IMR-90 (cell line): ENCODE results near the gene LCN10. TPM values are rescaled to one million over a fixed set of nuclear protein-coding genes. Genes with fewer than 3 reads are reported as not detected.

Source experiments
- ATAC-seq: fragments of 200-7000 bp; cut with Tn5 transposase; 2 replicates; pipeline ENCODE4 v1.9.1; 2020; ENCODE audit warnings: low read depth, mild to moderate bottlenecking, moderate library complexity
- Bru-seq: library from RNA; stranded (reverse); fragments of 400-500 nt; gene quantifications from one replicate; lab custom pipeline; 2021; lab: Mats Ljungman, UMichigan
- BruChase-seq, 2 experiments: library from RNA; stranded (reverse); fragments of 400-500 nt; gene quantifications; one replicate each; lab custom pipeline; 2021; lab: Mats Ljungman, UMichigan
- BruUV-seq: library from RNA; stranded (reverse); fragments of 400-500 nt; replicated peaks from 2 replicates; lab custom pipeline; 2021; lab: Mats Ljungman, UMichigan
- CTCF ChIA-PET: fragments of 300-600 bp; formaldehyde crosslinking; extraction: SDS; loops from one replicate; lab custom pipeline; 2021; ENCODE audit warnings: antibody characterized with exemption; lab: Yijun Ruan, JAX
- POLR2A ChIA-PET: fragments of 300-600 bp; sonication (Branson Sonifier 250); formaldehyde crosslinking; loops from one replicate; lab custom pipeline; 2022; ENCODE audit warnings: antibody characterized with exemption; ENCODE audit not compliant: unreplicated experiment; lab: Charles Lee
- DNase-seq: peaks from one replicate; pipeline ENCODE4 v3.0.0; 2013
- H2AFZ ChIP-seq: replicated peaks from 2 replicates; pipeline ENCODE3; 2013; ENCODE audit warnings: low read length, mild to moderate bottlenecking; ENCODE audit not compliant: poor library complexity
- H2AK5ac ChIP-seq: 2 replicates; pipeline ENCODE4 v1.6.1; 2013; ENCODE audit warnings: low read depth, low read length, inconsistent platforms
- H2AK9ac ChIP-seq: replicated peaks from 2 replicates; pipeline ENCODE3; 2013; ENCODE audit warnings: mild to moderate bottlenecking, low read depth, low read length, moderate library complexity; ENCODE audit not compliant: poor library complexity
- H2BK120ac ChIP-seq: 2 replicates; pipeline ENCODE4 v1.6.1; 2013; ENCODE audit warnings: low read depth, low read length, inconsistent platforms
- H2BK15ac ChIP-seq: 3 replicates; pipeline ENCODE4 v1.6.1; 2013; ENCODE audit warnings: low read depth, low read length, inconsistent platforms
- H2BK20ac ChIP-seq: 2 replicates; pipeline ENCODE4 v1.6.1; 2013; ENCODE audit warnings: low read depth, mild to moderate bottlenecking, inconsistent platforms, low read length, moderate library complexity
- H2BK5ac ChIP-seq: 2 replicates; pipeline ENCODE4 v1.6.1; 2013; ENCODE audit warnings: mild to moderate bottlenecking, low read depth, low read length, inconsistent platforms; ENCODE audit not compliant: poor library complexity, severe bottlenecking
- H3K14ac ChIP-seq: replicated peaks from 2 replicates; pipeline ENCODE4 v1.6.1; 2013; ENCODE audit warnings: low read depth, low read length, inconsistent platforms
- H3K18ac ChIP-seq: 2 replicates; pipeline ENCODE4 v1.6.1; 2013; ENCODE audit warnings: low read depth, low read length, control low read depth
- H3K23ac ChIP-seq: 2 replicates; pipeline ENCODE4 v1.6.1; 2013; ENCODE audit warnings: low read depth, low read length, inconsistent platforms
- H3K27ac ChIP-seq: 2 replicates; pipeline ENCODE4 v1.5.1; 2013; ENCODE audit warnings: mild to moderate bottlenecking, control low read depth, low read length; ENCODE audit not compliant: insufficient read depth
- H3K27me3 ChIP-seq: 2 replicates; pipeline ENCODE4 v1.6.1; 2013; ENCODE audit warnings: low read length; ENCODE audit not compliant: control insufficient read depth, insufficient read depth
- H3K36me3 ChIP-seq: 2 replicates; pipeline ENCODE4 v1.6.1; 2013; ENCODE audit warnings: low read length, mixed read lengths; ENCODE audit not compliant: control insufficient read depth, insufficient read depth
- H3K4ac ChIP-seq: 2 replicates; pipeline ENCODE4 v1.6.1; 2013; ENCODE audit warnings: low read depth, low read length, inconsistent platforms
- H3K4me1 ChIP-seq: 2 replicates; pipeline ENCODE4 v1.6.1; 2013; ENCODE audit warnings: low read length, mixed read lengths; ENCODE audit not compliant: control insufficient read depth, insufficient read depth
- H3K4me2 ChIP-seq: 2 replicates; pipeline ENCODE4 v1.6.1; 2013; ENCODE audit warnings: low read depth, mild to moderate bottlenecking, control low read depth, low read length, moderate library complexity
- H3K4me3 ChIP-seq: 2 replicates; pipeline ENCODE4 v1.5.1; 2013; ENCODE audit warnings: low read depth, mild to moderate bottlenecking, control low read depth, low read length, moderate library complexity; ENCODE audit not compliant: insufficient read depth
- H3K56ac ChIP-seq: 2 replicates; pipeline ENCODE4 v1.6.1; 2013; ENCODE audit warnings: low read length, inconsistent platforms; ENCODE audit not compliant: insufficient read depth; ENCODE audit errors: extremely low read depth
- H3K79me1 ChIP-seq, 2 experiments: 2 replicates each; pipeline ENCODE4 v1.6.1; 2013; ENCODE audit warnings: low read length in 2 of 2, inconsistent platforms in 1 of 2, low read depth in 1 of 2
- H3K9ac ChIP-seq: 2 replicates; pipeline ENCODE4 v1.6.1; 2013; ENCODE audit warnings: low read depth, low read length, control low read depth
- H3K9me1 ChIP-seq: 2 replicates; pipeline ENCODE4 v1.6.1; 2013; ENCODE audit warnings: low read length, inconsistent platforms; ENCODE audit not compliant: insufficient read depth
- H3K9me3 ChIP-seq: 2 replicates; pipeline ENCODE4 v1.6.1; 2013; ENCODE audit warnings: low read length; ENCODE audit not compliant: control insufficient read depth, insufficient read depth
- H4K20me1 ChIP-seq: 2 replicates; pipeline ENCODE4 v1.6.1; 2013; ENCODE audit warnings: low read length, inconsistent platforms; ENCODE audit not compliant: insufficient read depth
- H4K5ac ChIP-seq: 2 replicates; pipeline ENCODE4 v1.6.1; 2013; ENCODE audit warnings: mild to moderate bottlenecking, low read depth, low read length, control low read depth
- H4K8ac ChIP-seq, 2 experiments: 2 replicates each; pipeline ENCODE4 v1.6.1; 2013; ENCODE audit warnings: low read depth in 2 of 2, low read length in 2 of 2, control low read depth in 1 of 2, inconsistent platforms in 1 of 2
- H4K91ac ChIP-seq: 2 replicates; pipeline ENCODE4 v1.6.1; 2013; ENCODE audit warnings: low read depth, low read length, inconsistent platforms; ENCODE audit not compliant: insufficient read depth
- BHLHE40 ChIP-seq: fragments of 150-350 bp; IDR thresholded peaks from 2 replicates; pipeline ENCODE4 v1.6.1; 2016; ENCODE audit warnings: mild to moderate bottlenecking, low read depth, low read length
- MAFK ChIP-seq: IDR thresholded peaks from 2 replicates; pipeline ENCODE4 v1.6.1; 2012; ENCODE audit warnings: low read depth, low read length, improper control_type of control experiment
- RAD21 ChIP-seq: IDR thresholded peaks from 2 replicates; pipeline ENCODE4 v1.6.1; 2012; ENCODE audit warnings: low read length, improper control_type of control experiment
- RFX5 ChIP-seq: IDR thresholded peaks from 2 replicates; pipeline ENCODE4 v1.8.0; 2012; ENCODE audit warnings: low read depth, mild to moderate bottlenecking, low read length, moderate library complexity
- SMC3 ChIP-seq: fragments of 150-350 bp; IDR thresholded peaks from 2 replicates; pipeline ENCODE4 v1.6.1; 2016; ENCODE audit warnings: low read depth, mild to moderate bottlenecking, antibody characterized with exemption, low read length, moderate library complexity
- WGBS, 2 experiments: methylation state at CpG; one replicate each; pipeline versions ENCODE4 v1.1.5 to v1.1.7; 2013; ENCODE audit warnings: missing lambda C conversion rate in 2 of 2; ENCODE audit not compliant: insufficient read length in 1 of 2; ENCODE audit errors: extremely low coverage in 2 of 2; 5-methylcytosine and 5-hydroxymethylcytosine counted together
- dilution Hi-C: fragments of 300-500 bp; cut with HindIII; formaldehyde crosslinking; loops from one replicate; pipeline ENCODE4 v1.14.3; 2018; ENCODE audit warnings: low sequenced_read_pairs; ENCODE audit not compliant: unreplicated experiment
- in situ Hi-C: fragments of 300-500 bp; cut with MboI; formaldehyde crosslinking; loops from 3 replicates; pipeline ENCODE4 v1.14.3; 2019; ENCODE audit warnings: low sequenced_read_pairs, inconsistent platforms, mixed read lengths
- intact Hi-C: fragments of 100-400 bp; cut with micrococcal nuclease; formaldehyde crosslinking; loops from 2 replicates; pipeline ENCODE4 v1.10.0; 2022
- long read RNA-seq: library from polyadenylated mRNA; unstranded; transcript quantifications from one replicate; pipeline ENCODE4 v2.0.0, GENCODE V29; 2021; ENCODE audit not compliant: unreplicated experiment
- polyA plus RNA-seq, 3 experiments: library from polyadenylated mRNA; depleted of rRNA; stranded (reverse); fragments of >200 nt; gene quantifications; 2 replicates each; pipeline ENCODE4 v1.2.3, GENCODE V29; 2012; ENCODE audit warnings: low replicate concordance in 1 of 3
- total RNA-seq: library from RNA; depleted of rRNA; stranded (reverse); fragments of >200 nt; gene quantifications from 2 replicates; pipeline ENCODE4 v1.2.3, GENCODE V29; 2012; rRNA removed
- TF ChIP-seq, protein P1 (sequence below): conservative IDR thresholded peaks from 2 replicates; pipeline ENCODE4 v1.5.1; 2012; ENCODE audit warnings: mild to moderate bottlenecking, low read depth, low read length, improper control_type of control experiment
- TF ChIP-seq, protein P2 (sequence below): fragments of 150-350 bp; IDR thresholded peaks from 2 replicates; pipeline ENCODE4 v1.6.1; 2016; ENCODE audit warnings: low read depth, mild to moderate bottlenecking, low read length, moderate library complexity, borderline replicate concordance

LCN10 gene
- not detected in 2 replicates for total RNA-seq
- polyA plus RNA-seq (2012; rRNA removed), result not detected in 2 replicates
- 0.03 TPM in 1 of 2 replicates, not detected in the other for polyA plus RNA-seq (2012; cell fraction: cytosol; rRNA removed)
- not detected in 2 replicates for polyA plus RNA-seq (2012; cell fraction: nucleus; rRNA removed; ENCODE audit: low replicate concordance)
- not detected for Bru-seq, nascent RNA
- not detected for BruChase-seq, experiment 1, labeled RNA remaining after a 6-hour chase
- not detected for BruChase-seq, experiment 2, labeled RNA remaining after a 2-hour chase
- long read RNA-seq, result 0 reads

DNA sequence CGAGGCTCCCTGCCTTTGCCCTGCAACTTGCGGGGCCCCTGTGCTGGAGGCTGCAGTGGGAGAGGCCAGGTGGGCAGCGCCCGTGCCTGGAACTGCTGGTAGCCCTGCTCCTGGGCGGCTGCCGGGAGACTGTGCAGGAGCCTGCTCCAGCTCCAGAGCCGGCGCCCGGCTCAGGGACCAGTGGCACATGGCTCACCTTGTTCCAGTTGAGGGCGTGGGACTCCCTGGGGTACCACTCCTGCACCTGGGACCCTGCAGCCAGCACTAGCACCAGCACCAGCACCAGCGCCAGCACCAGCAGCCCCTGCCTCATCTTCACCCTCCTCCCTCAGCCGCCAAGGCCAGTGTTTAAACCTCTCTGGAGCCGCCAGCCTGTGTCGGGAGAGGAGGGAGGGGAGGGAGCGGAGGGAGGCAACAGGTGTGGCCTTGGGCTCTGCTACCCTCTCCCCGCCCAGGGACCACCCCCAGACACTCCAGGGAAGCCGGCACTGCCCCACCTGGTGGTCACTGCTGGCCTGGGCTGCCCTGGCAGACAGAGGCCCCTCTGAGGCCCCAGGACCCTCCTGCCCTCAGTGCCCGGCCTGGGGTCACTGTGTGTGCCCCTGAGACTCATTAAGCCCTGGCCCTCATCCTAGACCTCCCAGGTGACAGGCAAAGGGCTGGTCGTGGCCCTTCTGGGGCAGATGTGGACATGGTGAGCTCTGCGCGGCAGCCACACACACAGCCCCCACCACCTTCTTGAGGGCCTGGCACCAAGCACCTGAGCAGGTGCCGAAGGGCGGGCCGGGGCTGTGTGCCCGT is at the start of gene LCN10:
TSS of gene LCN10 (minus strand) at position 350 of the 801 bp plus-strand sequence. CDS start at position 313, 37 bp downstream.
- 27% methylated on average over 3 of the region's 25 CpGs; no CpG with 5 or more reads in 1 of the 2 experiments for WGBS, 2 experiments
- Histone ChIP-seq H2AFZ (peak within 1 kb of the TSS; percentile 21), H4K91ac (no peak within 1 kb of the TSS), H2BK15ac (no peak within 1 kb of the TSS), H2BK120ac (no peak within 1 kb of the TSS), H3K27ac (no peak within 1 kb of the TSS), H2AK5ac (no peak within 1 kb of the TSS), H3K36me3 (no peaks in the 10 kb centered on the region), H3K79me1 (no peaks in the 10 kb centered on the region), H3K4me3 (no peak within 1 kb of the TSS), H4K8ac (no peak within 1 kb of the TSS), H3K23ac (no peak within 1 kb of the TSS), H3K14ac (no peak within 1 kb of the TSS), H3K27me3 (peaks cover 64% of the 10 kb centered on the region), H3K9me3 (no peaks in the 10 kb centered on the region), H3K4ac (no peak within 1 kb of the TSS), H3K9me1 (no peaks in the 10 kb centered on the region), H3K4me1 (peaks cover 3% of the 10 kb centered on the region; the same call in 1 of the 2 replicates), H4K20me1 (no peaks in the 10 kb centered on the region; the same call in 1 of the 2 replicates), H3K9ac (no peak within 1 kb of the TSS), H2BK20ac (no peak within 1 kb of the TSS), H4K5ac (no peak within 1 kb of the TSS), H3K56ac (no peak within 1 kb of the TSS), H2BK5ac (no peak within 1 kb of the TSS), H3K4me2 (no peak within 1 kb of the TSS), H2AK9ac (no peak within 1 kb of the TSS), H3K18ac (no peak within 1 kb of the TSS)
- TF ChIP-seq BHLHE40 (no peak), RFX5 (no peak), SMC3 (no peak), MAFK (no peak), RAD21 (no peak)
- TF ChIP-seq, protein P1, sequence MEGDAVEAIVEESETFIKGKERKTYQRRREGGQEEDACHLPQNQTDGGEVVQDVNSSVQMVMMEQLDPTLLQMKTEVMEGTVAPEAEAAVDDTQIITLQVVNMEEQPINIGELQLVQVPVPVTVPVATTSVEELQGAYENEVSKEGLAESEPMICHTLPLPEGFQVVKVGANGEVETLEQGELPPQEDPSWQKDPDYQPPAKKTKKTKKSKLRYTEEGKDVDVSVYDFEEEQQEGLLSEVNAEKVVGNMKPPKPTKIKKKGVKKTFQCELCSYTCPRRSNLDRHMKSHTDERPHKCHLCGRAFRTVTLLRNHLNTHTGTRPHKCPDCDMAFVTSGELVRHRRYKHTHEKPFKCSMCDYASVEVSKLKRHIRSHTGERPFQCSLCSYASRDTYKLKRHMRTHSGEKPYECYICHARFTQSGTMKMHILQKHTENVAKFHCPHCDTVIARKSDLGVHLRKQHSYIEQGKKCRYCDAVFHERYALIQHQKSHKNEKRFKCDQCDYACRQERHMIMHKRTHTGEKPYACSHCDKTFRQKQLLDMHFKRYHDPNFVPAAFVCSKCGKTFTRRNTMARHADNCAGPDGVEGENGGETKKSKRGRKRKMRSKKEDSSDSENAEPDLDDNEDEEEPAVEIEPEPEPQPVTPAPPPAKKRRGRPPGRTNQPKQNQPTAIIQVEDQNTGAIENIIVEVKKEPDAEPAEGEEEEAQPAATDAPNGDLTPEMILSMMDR, result 0 out of 2 replicates have a peak, but pooled peaks have one; percentile 13
- TF ChIP-seq, protein P2, sequence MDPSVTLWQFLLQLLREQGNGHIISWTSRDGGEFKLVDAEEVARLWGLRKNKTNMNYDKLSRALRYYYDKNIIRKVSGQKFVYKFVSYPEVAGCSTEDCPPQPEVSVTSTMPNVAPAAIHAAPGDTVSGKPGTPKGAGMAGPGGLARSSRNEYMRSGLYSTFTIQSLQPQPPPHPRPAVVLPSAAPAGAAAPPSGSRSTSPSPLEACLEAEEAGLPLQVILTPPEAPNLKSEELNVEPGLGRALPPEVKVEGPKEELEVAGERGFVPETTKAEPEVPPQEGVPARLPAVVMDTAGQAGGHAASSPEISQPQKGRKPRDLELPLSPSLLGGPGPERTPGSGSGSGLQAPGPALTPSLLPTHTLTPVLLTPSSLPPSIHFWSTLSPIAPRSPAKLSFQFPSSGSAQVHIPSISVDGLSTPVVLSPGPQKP, result no peak
- BruUV-seq, result no TSS peak
- no peak; the same call in 1 of the 2 replicates for ATAC-seq
- intact Hi-C loops (no loop called here), in situ Hi-C loops (no loop called here), dilution Hi-C loops (no loop called here)
- ChIA-PET CTCF (no interaction called here), POLR2A (no interaction called here)
- DNase-seq, result no peak
